CD4-positive, alpha-beta T cell (primary cell): ENCODE measurements around the gene CSRP1. TPM values are rescaled to one million over a fixed set of nuclear protein-coding genes. Genes with fewer than 3 reads are reported as not detected.

Experiments used
- ATAC-seq: fragments of 200-7000 bp; cut with Tn5 transposase; one replicate; pipeline ENCODE4 v1.10.0; 2022; ENCODE audit warnings: mild to moderate bottlenecking; ENCODE audit not compliant: poor library complexity
- CTCF ChIA-PET: fragments of 350-600 bp; sonication (Branson Sonifier 250); formaldehyde crosslinking; loops from one replicate; lab custom pipeline; 2021; ENCODE audit warnings: antibody characterized with exemption, inconsistent platforms; lab: Charles Lee
- POLR2A ChIA-PET: fragments of 350-600 bp; sonication (Branson Sonifier 250); formaldehyde crosslinking; loops from one replicate; lab custom pipeline; 2021; ENCODE audit warnings: antibody characterized with exemption, inconsistent platforms; lab: Charles Lee
- DNase-seq, 14 experiments: peaks; one replicate each; pipeline ENCODE4 v3.0.0-alpha.2; 2013 to 2020; ENCODE audit warnings: mixed read lengths in 2 of 14
- H3K27ac ChIP-seq, 2 donors: one replicate each; pipeline versions ENCODE4 v1.5.1 to v1.7.0; 2013; ENCODE audit warnings: low read length in 2 of 2, low read depth in 1 of 2, mild to moderate bottlenecking in 1 of 2
- H3K27me3 ChIP-seq, 2 experiments: 1 replicate in 1 of 2; 2 replicates in 1 of 2; pipeline versions ENCODE4 v1.6.1 to v1.7.0; 2013; ENCODE audit warnings: low read length in 2 of 2, control low read depth in 1 of 2, mild to moderate bottlenecking in 1 of 2, moderate library complexity in 1 of 2; ENCODE audit not compliant: insufficient read depth in 2 of 2, control insufficient read depth in 1 of 2
- H3K36me3 ChIP-seq: one replicate; pipeline ENCODE4 v1.6.1; 2013; ENCODE audit warnings: low read length, control low read depth; ENCODE audit not compliant: insufficient read depth
- H3K4me1 ChIP-seq: one replicate; pipeline ENCODE4 v1.6.1; 2013; ENCODE audit warnings: low read length, control low read depth; ENCODE audit not compliant: insufficient read depth
- H3K4me3 ChIP-seq: one replicate; pipeline ENCODE4 v1.5.1; 2013; ENCODE audit warnings: mild to moderate bottlenecking, low read length, moderate library complexity
- H3K9me3 ChIP-seq, 2 experiments: 1 replicate in 1 of 2; 2 replicates in 1 of 2; pipeline versions ENCODE4 v1.6.1 to v1.7.0; 2013; ENCODE audit warnings: low read length in 2 of 2, mild to moderate bottlenecking in 2 of 2, control low read depth in 1 of 2, moderate library complexity in 1 of 2; ENCODE audit not compliant: control insufficient read depth in 1 of 2, insufficient read depth in 1 of 2
- H3K27ac Mint-ChIP-seq: one replicate; pipeline ENCODE4 v1.8.0; 2020; ENCODE audit warnings: mixed read lengths
- H3K27me3 Mint-ChIP-seq: one replicate; pipeline ENCODE4 v1.8.0; 2021; ENCODE audit warnings: mixed read lengths
- H3K36me3 Mint-ChIP-seq: one replicate; pipeline ENCODE4 v1.8.0; 2021; ENCODE audit warnings: low read depth, mixed read lengths
- H3K4me1 Mint-ChIP-seq: one replicate; pipeline ENCODE4 v1.8.0; 2021; ENCODE audit warnings: low read depth, mixed read lengths
- H3K4me3 Mint-ChIP-seq: one replicate; pipeline ENCODE4 v1.8.0; 2020; ENCODE audit warnings: mild to moderate bottlenecking, mixed read lengths
- H3K9me3 Mint-ChIP-seq: one replicate; pipeline ENCODE4 v1.8.0; 2020; ENCODE audit warnings: mixed read lengths
- intact Hi-C, 2 experiments: fragments of 100-400 bp; cut with DNase I in 1 of 2; cut with micrococcal nuclease in 1 of 2; formaldehyde crosslinking; loops; one replicate each; pipeline versions ENCODE4 v1.15.1 to v1.9.0; 2023 to 2025; cut with DNase I, micrococcal nuclease
- total RNA-seq, 174 experiments: library from RNA in 2 of 174; stranded (reverse) in 2 of 174; gene quantifications; one replicate each; pipeline ENCODE4 v1.2.3 and lab custom pipeline; 2021 to 2026
- TF ChIP-seq, protein P1 (sequence below): fragments of 200-600 bp; IDR thresholded peaks from one replicate; pipeline ENCODE4 v1.8.0; 2022; ENCODE audit warnings: antibody characterized with exemption, mild to moderate bottlenecking

The CSRP1 gene
- total RNA-seq, 2 experiments from 2014 or later = 34.8 to 39.9 TPM

DNA sequence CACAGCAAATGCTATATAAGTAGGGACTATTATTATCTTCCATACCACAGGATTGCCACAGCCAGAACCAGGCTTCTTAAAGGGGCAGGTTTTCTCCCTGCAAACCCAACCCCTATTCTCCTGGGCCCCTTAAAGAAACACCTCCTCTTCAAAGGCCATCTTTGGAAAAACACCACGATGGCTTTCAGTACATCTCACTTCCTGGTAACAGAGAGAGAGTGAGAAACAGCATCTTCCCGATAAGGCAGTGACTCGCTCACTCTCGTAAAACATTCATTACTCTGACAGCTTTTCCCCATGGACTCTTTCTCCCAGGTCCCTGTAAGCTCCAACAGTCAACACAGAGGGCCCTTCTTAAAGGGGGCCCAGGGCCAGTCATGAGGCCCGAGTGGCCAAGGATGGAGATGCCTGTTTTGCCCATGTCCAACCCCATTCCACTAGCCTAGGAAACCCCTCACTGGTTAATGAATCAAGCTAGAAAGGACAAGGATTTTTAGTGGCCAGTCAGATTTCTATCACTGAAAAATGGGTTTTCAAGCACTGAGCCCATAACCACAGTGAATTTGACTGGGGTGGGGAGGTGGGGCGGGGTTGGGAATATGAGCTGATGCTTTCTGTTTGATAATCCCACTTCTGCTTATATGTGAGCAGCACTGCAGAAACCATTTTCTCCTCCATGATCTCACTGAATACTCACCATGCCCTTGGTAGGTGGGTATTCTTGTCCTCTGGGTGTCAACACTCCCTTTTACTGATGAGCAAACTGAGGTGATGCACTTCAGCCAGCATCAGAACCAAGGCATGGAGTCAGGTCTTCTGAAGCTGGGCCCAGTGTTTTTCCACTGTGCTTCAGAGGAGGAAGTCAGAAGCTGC is 28.4 kb upstream of the CSRP1 start:
- Histone ChIP-seq H3K36me3 (peaks cover 5% of the 10 kb centered on the region), H3K9me3 (no peaks in the 10 kb centered on the region), H3K4me3 (no peak overlapping the region), H3K4me1 (peaks cover 22% of the 10 kb centered on the region), H3K27me3 (peaks cover 35 to 42% of the 10 kb centered on the region in 2 experiments), H3K27ac (no peak overlapping the region)
- no peak overlapping the region for H3K4me3 Mint-ChIP-seq
- H3K36me3 Mint-ChIP-seq = peaks cover 20% of the 10 kb centered on the region
- POLR2A ChIA-PET = no interaction called here
- ATAC-seq = no peak
- no peak overlapping the region for H3K27ac Mint-ChIP-seq
- peaks cover 19% of the 10 kb centered on the region for H3K4me1 Mint-ChIP-seq
- H3K9me3 Mint-ChIP-seq = no peaks in the 10 kb centered on the region
- DNase-seq = peak in 1 of 14 experiments; percentile 35
- intact Hi-C loops = no loop called here
- peaks cover 54% of the 10 kb centered on the region for H3K27me3 Mint-ChIP-seq
- CTCF ChIA-PET = interaction anchor here (1.6 kb wide), 1 partner anchor 22 kb away, joined by 4 read pairs; no protein-coding TSS in a partner anchor
- TF ChIP-seq, protein P1, sequence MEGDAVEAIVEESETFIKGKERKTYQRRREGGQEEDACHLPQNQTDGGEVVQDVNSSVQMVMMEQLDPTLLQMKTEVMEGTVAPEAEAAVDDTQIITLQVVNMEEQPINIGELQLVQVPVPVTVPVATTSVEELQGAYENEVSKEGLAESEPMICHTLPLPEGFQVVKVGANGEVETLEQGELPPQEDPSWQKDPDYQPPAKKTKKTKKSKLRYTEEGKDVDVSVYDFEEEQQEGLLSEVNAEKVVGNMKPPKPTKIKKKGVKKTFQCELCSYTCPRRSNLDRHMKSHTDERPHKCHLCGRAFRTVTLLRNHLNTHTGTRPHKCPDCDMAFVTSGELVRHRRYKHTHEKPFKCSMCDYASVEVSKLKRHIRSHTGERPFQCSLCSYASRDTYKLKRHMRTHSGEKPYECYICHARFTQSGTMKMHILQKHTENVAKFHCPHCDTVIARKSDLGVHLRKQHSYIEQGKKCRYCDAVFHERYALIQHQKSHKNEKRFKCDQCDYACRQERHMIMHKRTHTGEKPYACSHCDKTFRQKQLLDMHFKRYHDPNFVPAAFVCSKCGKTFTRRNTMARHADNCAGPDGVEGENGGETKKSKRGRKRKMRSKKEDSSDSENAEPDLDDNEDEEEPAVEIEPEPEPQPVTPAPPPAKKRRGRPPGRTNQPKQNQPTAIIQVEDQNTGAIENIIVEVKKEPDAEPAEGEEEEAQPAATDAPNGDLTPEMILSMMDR = no peak

DNA sequence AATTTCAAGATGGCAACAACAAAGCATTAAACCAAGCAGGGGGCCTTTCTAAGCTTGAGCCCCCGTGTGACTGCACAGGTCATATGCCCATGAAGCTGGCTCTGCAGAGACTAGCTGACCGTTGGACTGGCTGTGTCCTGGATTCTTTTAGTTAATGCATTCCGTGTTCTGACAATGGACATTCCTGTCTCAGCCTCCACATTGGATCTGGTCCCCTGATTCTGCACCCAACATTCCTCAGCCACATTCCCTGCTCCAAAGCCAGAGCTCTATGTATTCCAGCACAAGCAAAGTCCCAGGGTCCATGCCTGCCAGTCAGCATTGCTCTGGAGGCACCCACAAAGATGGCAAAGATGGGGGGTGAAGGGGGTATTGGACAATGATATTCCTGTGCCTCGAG is 26.9 kb upstream of the CSRP1 start:
- Histone ChIP-seq H3K36me3 (peaks cover 5% of the 10 kb centered on the region), H3K27me3 (peaks cover 22 to 31% of the 10 kb centered on the region in 2 experiments), H3K4me3 (no peak overlapping the region), H3K9me3 (no peaks in the 10 kb centered on the region), H3K4me1 (peaks cover 12% of the 10 kb centered on the region), H3K27ac (no peak overlapping the region)
- POLR2A ChIA-PET = no interaction called here
- Mint-ChIP-seq H3K27ac (no peak overlapping the region), H3K27me3 (peaks cover 44% of the 10 kb centered on the region), H3K4me1 (peaks cover 10% of the 10 kb centered on the region), H3K9me3 (no peaks in the 10 kb centered on the region), H3K4me3 (no peak overlapping the region), H3K36me3 (peaks cover 31% of the 10 kb centered on the region)
- TF ChIP-seq, protein P1 = no peak
- intact Hi-C loops = no loop called here
- DNase-seq (no peak), ATAC-seq (no peak)
- CTCF ChIA-PET = interaction anchor here (1.6 kb wide), 1 partner anchor 21 kb away, joined by 4 read pairs; no protein-coding TSS in a partner anchor

DNA sequence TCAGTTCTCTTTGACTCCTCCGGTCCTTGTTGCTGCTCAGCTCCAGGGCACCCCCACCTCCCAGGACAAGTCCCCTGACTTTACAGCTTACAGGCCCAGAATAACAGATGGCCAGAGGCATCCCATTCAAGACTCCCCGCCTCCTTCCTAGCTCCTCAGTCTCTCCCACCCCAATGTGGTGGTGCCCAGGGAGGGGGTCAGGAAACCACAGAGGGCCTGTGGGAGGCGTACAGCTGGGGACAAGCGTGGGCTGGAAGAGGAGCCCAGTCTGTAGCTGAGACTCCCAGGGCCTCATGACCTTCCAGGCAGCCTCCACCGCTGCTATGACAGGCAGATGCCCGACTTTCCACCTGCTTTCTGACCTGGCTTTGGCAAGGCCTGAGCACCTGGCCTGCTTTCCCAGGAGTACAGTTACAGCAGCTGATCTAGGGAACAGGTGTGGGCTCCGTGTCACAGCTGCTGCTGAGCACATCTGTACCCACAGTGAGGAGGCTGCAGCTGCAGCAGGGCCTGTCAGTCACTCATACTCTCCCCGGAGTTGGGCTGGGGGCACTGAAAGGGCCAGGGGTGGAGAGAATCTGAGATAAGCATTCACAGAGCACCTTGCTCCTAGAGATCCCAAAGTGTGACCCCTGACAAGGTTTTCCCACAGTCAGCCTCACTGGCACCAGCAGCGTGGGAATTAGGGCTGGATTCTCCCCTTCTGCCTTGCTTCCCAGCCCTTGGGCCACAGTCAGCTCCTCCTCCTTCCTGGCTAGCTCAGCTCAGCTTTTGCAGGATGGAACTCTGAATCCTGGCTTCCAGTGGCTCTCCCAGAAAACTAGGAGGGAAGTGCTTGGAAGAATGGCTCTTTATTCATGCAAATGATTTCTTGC is 24.9 kb upstream of the CSRP1 start:
- CTCF ChIA-PET = no interaction called here
- no peak overlapping the region for H3K27ac Mint-ChIP-seq
- H3K4me1 Mint-ChIP-seq = no peaks in the 10 kb centered on the region
- DNase-seq (no peak), ATAC-seq (no peak)
- H3K36me3 ChIP-seq = peaks cover 5% of the 10 kb centered on the region
- peaks cover 24% of the 10 kb centered on the region for H3K27me3 Mint-ChIP-seq
- POLR2A ChIA-PET = no interaction called here
- no peak overlapping the region for H3K4me3 ChIP-seq
- H3K4me3 Mint-ChIP-seq = no peak overlapping the region
- TF ChIP-seq, protein P1 = no peak
- peaks cover 0 to 3% of the 10 kb centered on the region in 2 experiments for H3K9me3 ChIP-seq
- peaks cover 40% of the 10 kb centered on the region for H3K36me3 Mint-ChIP-seq
- H3K27ac ChIP-seq = no peak overlapping the region
- H3K4me1 ChIP-seq = no peaks in the 10 kb centered on the region
- peaks cover 2 to 12% of the 10 kb centered on the region in 2 experiments for H3K27me3 ChIP-seq
- H3K9me3 Mint-ChIP-seq = no peaks in the 10 kb centered on the region
- intact Hi-C loops = no loop called here
